HK-2 (cell line): ENCODE measurements around the gene KIR3DL1.
"Not testable (repeated sequence)": the region's sequence is repeated elsewhere in the genome, so short reads cannot be mapped to it uniquely, and the experiment has no call there.

Experiments
- DNase-seq: peaks from one replicate; pipeline ENCODE4 v3.0.0-alpha.2; 2018; ENCODE audit not compliant: unreplicated experiment

The KIR3DL1 gene

DNA sequence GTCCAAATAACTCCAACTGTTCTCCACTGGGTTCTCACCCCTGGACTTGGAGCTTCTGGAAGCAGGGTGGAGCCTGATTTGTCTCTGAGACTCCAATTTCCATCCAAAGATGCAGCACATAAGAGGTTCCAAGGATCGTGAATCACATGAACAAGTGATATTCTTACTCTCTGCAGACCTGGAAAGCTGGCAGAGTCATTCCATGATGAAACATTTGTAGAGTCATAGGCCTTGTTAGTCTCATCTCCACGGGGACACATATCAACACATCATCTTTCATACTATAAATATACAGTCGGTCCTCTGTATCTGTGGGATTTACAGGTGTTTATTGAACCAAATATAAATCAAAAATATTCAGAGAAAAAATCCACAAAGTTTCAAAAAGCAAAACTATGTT is 1.7 kb upstream of the KIR3DL1 start:
- DNase-seq, result not testable (repeated sequence)

GRCh38 chr19:54817670-54818536 is 1.6 kb downstream of the KIR3DL1 start:
- no peak for DNase-seq

GRCh38 chr19:54824416-54824815 is 8.1 kb downstream of the KIR3DL1 start:
- not testable (repeated sequence) for DNase-seq

- not testable (repeated sequence) for DNase-seq
Observed at GRCh38 chr19:54825326-54825725, 9.1 kb downstream of the KIR3DL1 start.

DNA sequence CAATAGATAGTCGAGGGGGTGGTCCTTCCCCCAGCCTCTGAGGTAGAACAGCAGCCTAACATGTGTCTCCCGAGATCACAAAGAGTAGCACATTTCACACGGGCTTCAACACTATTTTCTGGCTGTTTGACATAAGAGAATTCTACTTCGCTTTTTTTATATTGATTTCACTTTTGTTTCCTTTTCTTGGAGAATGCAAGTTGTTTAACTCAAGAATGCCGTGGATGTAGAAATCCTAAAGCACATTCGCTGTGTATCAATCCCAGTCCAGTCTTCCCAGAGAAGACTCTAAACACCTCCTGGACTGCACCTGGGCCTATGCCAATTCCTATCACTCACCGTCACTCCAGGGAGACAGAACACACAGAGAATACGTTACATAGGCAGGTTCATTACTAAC is 11.8 kb downstream of the KIR3DL1 start:
- DNase-seq, result not testable (repeated sequence)

DNA sequence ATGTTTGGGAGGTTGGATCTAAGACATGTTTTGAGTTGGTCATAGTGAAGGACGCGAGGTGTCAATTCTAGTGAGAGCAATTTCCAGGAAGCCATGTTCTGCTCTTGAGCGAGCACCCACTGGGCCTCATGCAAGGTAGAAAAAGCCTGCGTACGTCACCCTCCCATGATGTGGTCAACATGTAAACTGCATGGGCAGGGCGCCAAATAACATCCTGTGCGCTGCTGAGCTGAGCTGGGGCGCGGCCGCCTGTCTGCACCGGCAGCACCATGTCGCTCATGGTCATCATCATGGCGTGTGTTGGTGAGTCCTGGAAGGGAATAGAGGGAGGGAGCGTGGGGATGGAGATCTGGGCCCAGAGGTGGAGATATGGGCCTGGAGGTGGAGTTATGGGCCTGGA is 16.2 kb downstream of the KIR3DL1 start, which contains the start of gene KIR2DS4:
TSS of gene KIR2DS4 (plus strand) at position 181 of the 400 bp plus-strand sequence.
- not testable (repeated sequence) for DNase-seq

DNA sequence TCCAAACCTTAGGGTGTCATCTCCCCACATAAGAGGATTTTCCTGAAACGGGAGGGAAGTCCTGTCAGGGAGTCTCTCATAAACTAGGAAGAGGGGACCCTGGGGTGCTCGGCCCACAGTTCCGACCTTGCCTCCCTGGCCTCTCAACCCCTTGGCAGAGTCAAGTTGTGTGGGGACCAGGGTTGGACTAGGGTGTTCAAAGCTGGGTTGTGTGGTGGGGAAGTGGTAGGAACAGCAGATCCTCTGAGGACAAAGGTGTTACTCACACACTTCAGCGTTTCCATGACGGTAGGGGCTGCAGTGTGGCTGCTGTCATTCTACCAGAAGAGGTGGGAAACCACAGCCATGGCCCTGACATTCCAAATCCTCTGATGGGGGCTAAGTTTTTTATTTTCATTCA is 18.9 kb downstream of the KIR3DL1 start:
- not testable (repeated sequence) for DNase-seq

DNA sequence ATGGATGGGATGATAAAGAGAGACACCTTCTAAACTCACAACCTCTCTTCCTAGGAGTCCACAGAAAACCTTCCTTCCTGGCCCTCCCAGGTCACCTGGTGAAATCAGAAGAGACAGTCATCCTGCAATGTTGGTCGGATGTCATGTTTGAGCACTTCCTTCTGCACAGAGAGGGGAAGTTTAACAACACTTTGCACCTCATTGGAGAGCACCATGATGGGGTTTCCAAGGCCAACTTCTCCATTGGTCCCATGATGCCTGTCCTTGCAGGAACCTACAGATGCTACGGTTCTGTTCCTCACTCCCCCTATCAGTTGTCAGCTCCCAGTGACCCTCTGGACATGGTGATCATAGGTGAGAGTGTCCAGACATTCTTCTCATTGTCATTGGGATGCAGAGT is 21.3 kb downstream of the KIR3DL1 start:
- not testable (repeated sequence) for DNase-seq

DNA sequence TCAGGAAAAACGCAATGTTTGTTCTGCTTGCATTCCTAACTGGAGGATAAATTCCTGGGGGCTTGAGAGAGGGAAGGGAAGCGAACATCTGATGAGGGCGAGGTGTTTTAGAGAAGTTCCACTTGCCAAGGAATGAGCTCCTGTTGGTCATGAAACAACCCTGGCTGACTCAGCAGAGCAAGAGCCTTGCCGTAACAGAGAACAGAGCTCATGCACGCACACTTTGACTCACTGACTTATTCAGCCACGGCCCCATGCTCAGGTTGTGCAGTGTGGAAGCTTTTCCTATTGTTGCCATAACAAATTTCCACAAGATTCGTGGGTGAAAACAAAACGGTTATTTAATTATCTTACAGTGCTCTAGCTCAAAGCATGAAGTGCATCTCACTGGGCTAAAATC is 26.9 kb downstream of the KIR3DL1 start:
- not testable (repeated sequence) for DNase-seq

DNA sequence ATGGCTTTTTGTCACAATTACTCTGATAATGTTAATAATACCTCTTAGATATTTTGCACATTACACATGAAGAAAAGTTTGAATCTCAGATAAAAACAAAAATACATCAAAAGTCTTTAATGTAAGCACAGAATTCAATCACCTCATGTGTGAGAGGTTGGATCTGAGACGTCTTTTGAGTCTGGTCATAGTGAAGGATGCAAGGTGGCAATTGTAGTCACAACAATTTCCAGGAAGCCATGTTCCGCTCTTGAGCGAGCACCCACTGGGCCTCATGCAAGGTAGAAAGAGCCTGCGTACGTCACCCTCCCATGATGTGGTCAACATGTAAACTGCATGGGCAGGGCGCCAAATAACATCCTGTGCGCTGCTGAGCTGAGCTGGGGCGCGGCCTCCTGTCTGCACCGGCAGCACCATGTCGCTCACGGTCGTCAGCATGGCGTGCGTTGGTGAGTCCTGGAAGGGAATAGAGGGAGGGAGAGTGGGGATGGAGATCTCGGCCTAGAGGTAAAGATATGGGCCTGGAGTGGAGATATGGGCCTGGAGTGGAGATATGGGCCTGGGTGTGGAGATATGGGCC is 33.9 kb downstream of the KIR3DL1 start, which contains the start of gene KIR3DL2:
TSS of gene KIR3DL2 (plus strand) at position 383 of the 580 bp plus-strand sequence. CDS start at position 416, 33 bp downstream.
- not testable (repeated sequence) for DNase-seq

DNA sequence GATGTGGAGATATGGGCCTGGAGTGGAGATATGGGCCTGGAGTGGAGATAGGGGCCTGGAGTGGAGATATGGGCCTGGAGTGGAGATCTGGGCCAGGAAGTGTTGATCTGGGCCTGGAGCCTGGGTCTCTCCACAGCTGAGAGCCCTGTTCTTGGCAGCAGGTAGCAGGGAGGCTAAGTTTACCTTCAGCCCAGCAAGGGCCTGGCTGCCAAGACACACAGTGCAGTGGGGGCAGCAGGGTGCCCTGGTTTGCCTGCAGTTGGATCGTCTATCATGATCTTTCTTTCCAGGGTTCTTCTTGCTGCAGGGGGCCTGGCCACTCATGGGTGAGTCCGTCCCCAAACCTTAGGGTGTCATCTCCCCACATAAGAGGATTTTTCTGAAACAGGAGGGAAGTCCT is 34.7 kb downstream of the KIR3DL1 start:
- no peak for DNase-seq

DNA sequence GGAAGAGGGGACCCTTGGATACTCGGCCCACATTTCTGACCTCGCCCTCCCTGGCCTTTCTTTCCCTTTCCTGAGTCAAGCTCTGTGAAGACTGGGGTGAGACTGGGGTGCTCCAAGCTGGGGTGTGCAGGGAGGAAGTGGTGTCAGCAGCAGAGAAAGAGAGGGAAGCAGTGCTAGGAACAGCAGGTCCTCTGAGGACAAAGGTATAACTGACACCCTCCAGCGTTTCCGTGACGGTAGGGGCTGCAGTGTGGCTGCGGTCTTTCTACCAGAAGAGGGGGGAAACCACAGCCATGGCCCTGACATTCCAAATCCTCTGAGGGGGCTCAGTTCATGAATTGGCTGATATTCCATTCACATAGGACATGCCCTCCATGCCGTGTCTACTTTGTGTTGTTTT is 35.1 kb downstream of the KIR3DL1 start:
- DNase-seq, result no peak

GRCh38 chr19:54855241-54855640 is 39.0 kb downstream of the KIR3DL1 start:
- DNase-seq, result not testable (repeated sequence)

GRCh38 chr19:54858476-54858875 is 42.2 kb downstream of the KIR3DL1 start:
- not testable (repeated sequence) for DNase-seq

DNA sequence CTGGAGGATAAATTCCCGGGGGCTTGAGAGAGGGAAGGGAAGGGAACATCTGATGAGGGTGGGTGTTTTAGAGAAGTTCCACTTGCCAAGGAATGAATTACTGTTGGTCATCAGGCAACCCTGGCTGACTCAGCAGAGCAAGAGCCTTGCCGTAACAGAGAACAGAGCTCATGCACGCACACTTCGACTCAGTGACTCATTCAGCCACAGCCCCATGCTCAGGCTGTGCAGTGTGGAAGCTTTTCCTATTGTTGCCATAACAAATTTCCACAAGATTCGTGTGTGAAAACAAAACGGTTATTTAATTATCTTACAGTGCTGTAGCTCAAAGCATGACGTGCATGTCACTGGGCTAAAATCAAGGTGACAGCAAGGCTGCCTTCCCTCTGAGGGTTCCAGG is 43.2 kb downstream of the KIR3DL1 start:
- DNase-seq, result peak; percentile 47

GRCh38 chr19:54863459-54863858 is 47.2 kb downstream of the KIR3DL1 start:
- DNase-seq, result not testable (repeated sequence)

DNA sequence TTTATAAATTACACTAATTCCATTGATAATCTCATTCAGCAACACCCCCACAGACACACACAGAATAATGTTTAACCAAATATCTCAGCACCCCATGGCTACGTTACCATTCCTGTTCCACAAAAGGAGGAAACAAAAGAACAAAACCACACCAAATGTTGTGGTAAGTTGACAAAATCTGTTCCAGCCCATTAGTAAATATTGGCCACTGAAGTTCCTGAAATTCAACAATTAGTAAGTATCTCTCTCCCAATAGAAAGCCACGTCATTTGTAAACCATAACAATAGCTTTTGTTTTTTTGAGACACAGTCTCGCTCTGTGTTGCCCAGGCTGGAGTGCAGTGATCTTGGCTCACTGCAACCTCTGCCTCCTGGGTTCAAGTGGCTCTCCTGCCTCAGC is 55.4 kb downstream of the KIR3DL1 start:
- no peak for DNase-seq

DNA sequence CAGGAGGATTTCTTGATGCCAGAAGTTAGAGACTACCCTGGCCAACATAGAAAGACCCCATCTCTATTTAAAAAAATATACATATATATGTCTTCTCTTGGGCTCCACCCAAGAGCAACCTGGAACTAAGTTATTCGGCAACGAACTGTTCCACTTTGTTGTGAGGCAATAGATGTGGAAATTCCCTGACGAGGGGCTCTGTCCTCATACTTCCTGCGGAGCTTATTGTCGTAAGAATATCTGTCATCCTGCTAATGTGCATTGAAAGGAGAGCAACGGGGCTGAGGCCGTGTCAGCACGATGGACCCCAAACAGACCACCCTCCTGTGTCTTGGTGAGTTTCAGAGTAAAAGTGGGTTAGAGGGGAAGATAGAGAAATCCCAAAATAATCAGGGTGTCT is 57.7 kb downstream of the KIR3DL1 start, which contains the start of gene FCAR:
TSS of gene FCAR (plus strand) at position 246 of the 400 bp plus-strand sequence. CDS start at position 301, 55 bp downstream.
- DNase-seq, result no peak

- DNase-seq, result no peak
Observed at GRCh38 chr19:54875506-54875905, 59.2 kb downstream of the KIR3DL1 start.

- no peak for DNase-seq
Observed at GRCh38 chr19:54877471-54877870, 61.2 kb downstream of the KIR3DL1 start.
